GM19463 (cell line): Measurements from ENCODE around the gene ZFHX3.

Experiments used
- ATAC-seq: cut with Tn5 transposase; IDR thresholded peaks from one replicate; pipeline ENCODE4 v1.9.1; 2021; ENCODE audit warnings: mild to moderate bottlenecking, moderate library complexity; ENCODE audit not compliant: unreplicated experiment

Gene ZFHX3

DNA sequence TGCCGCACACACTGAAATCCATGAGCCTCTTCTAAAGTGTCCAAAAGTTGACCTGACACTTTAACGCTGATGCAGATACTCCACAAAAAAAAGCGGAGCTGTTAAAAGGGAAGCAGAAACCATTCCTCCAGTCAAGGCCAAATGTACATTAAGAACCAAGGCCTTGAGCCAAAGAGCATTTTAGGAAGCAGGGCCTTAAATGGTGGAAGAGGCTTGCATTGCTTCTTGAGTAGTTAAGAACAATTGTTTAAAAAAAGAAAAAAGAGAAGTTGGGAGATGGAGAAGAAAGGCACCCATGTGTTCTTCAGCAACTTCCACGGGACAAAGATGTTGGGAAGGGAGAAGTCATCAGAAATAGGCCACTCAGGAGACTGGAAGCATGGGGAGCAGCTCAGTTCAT, 6.3 kb downstream of the ZFHX3 start:
- ATAC-seq = no peak

DNA sequence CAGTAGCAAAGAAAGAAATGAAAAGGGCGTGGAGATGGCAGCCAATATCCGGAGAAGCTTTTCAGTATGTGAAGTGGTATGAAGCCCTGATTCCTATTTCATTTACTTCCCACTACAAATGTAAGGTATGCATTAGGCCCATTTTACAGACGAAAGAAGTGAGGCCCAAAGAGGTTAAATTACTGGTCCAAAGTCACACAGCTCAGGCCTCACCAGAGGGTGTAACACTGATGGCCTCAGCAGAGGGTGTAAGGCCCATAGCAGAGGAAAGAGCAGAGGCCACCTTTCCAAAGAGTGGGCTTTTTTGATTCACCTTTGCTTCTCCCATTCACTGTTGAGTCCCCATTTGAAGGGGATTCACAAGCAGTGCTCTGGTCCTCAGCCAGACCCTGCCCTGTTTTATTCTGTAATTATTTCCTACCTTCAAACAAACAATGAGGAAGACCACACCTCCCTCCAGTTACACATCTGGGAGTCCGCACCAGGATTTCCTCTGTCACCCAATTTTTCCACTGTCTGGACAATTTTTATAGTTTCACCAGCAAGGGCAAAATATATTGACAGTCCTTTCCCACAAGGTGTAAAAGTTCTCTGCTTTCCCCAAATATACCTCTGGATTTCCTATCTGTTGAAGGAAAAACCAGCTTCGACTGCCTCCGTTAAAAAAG, 7.1 kb downstream of the ZFHX3 start:
- ATAC-seq = no peak

DNA sequence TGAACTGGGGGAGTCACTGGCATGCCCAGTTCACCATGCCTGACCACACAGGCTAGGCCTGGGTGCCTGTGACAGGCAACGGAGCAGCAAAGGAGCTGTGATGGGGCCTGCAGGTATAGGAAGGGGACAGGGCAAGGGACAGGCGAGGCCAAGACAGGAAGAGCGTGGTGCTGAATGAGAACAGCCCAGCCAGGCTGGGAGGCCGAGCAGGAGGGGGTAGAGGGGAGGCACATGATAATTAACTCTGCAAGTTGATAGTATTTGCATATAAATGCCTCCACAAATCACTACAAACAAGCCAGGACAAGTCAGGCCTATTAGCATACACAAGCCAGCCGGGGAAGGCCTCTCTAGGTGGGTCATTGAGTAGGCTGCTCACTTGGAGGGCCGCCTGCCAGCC, 7.8 kb downstream of the ZFHX3 start:
- ATAC-seq = no peak

DNA sequence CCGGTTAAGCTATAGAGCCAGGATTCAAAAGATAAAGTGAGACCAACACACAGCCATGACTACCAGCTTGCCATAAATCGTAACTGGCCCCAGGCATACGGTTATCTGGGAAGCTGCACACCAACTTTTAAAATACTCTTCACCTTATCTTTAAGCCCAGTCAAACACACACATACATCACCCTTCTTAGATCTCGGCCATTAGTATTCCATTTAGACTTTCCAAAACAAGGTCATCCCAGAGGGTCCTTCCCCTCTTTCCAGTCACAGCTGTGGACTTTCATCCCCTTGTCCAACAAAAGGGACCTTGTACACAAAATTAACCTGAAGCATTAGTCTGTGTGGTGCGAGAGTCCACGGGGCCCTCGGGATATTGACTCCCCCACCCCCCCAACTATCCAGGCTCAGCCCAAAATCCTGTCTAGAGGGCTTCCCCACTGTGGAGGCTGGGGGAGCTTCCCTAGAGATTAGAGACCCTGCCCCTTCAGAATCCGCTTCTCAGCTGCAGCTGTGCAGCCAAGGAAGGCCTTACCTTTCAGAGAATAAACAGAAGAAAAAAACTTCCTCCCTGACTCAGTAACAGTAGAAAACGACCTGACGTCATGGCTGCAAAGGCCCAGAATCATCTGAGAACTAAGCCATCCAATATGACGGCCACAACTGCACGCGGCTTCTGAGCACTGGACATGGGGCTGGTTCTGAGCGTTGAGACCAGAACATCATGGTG, 9.9 kb downstream of the ZFHX3 start:
- no peak for ATAC-seq

DNA sequence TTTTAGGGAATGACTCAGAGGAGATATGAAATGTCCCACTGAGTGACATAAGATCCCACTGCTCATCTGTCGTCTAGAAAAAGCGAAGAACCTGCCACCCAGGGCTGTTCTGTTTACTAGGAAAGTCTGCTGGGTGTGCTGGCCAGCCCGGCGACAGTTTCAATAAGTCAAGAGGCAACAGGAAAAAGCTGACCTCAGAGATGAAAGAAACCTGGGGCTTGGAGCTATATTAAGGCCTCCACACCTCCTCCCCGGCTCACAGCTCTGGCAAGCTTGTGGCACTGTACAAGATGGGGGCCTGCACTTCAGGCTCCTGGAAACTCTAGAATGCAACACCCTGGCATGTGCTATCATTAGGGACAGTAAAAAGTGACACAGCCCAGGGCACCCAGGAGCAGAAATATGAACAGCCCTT, 10.6 kb downstream of the ZFHX3 start:
- ATAC-seq = no peak

DNA sequence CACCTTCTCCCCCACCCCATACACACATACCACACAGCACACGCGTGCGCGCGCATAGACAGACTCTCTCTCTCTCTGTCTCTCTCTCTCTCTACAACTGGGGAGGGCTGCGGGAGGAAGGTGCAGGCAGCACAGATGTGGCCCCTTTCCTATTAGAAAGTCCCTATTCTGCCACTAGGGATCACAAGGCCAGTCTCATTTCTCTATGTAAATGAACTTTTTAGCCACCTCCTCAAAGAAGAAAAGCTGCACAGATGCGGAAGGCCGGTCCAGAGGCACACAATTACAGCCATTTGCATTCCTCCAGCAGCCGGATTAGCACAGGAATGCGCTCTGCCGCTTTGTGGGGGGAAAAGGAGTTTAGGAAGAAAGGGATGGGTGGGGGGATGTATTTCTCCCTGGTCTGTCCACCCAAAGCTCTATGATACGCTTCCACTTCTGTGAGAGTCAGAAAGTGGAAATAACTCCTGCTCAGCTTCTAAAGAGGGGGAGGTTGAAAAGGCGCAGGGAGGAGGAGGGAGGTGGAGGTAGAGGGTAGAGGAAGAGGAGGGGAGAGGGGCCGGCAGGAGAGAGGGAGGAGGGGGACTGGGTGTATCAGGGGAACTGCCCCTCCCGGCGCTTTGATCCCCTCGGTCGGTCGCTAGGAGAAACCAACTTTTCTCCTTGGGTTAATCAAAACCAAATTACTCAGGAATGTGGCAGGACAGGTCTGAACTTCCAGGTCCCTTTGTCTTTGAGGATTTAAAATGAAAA, 11.7 kb downstream of the ZFHX3 start:
- ATAC-seq = peak; percentile 66

DNA sequence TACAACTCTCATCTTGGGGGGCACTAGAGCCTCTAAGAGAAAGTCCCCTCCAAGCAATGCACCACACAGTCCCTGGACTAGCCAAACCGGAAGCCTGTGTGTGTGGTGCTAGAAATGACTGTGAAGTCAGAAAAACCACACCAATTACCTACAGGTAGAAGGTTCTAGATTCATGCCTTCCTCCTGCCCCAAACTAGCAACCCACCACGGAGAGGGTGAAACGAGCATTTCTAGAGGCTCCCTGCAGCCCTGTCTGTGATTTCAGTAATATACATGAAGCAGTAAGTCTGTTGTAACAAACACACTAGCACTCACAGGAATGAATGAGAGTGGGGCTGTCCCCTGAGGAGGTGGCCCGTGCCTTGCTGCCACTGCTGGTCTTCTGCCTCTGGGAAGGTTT, 13.6 kb downstream of the ZFHX3 start:
- peak; percentile 38 for ATAC-seq

DNA sequence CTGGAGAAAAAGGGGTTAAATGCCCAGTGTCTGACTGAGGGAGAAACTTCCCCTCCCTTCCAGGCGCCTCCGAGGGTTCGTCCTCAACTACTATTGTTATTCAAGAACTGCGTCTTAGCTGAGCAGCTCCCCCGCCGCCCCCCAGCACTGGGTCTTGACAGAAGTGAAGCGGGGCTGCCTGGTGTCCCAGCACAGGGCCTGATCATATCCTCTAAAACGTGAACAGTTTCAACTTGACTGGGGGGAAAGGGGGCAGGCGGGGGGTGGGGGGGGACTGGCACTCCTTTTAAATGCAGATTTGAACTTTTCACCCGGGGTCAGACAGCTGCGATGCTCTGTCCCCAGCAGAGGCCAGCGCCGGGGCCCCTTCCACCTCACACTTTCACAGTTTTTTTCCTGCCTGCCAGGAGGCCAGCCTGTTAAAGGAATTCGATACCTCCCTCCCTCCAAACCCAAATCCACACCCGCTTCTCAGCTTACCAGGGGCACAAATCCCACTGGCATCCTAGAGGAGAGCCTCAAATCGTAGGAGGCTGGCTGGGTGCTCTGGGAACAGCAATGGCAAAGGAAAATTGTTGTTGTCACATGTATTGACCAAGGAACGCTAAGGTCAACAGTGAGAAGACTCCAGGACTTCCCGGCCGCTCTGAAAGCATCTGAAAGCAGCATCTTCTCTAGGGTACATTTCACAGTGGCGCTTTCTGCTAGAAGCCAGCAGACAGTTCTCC, 14.5 kb downstream of the ZFHX3 start:
- ATAC-seq = no peak

DNA sequence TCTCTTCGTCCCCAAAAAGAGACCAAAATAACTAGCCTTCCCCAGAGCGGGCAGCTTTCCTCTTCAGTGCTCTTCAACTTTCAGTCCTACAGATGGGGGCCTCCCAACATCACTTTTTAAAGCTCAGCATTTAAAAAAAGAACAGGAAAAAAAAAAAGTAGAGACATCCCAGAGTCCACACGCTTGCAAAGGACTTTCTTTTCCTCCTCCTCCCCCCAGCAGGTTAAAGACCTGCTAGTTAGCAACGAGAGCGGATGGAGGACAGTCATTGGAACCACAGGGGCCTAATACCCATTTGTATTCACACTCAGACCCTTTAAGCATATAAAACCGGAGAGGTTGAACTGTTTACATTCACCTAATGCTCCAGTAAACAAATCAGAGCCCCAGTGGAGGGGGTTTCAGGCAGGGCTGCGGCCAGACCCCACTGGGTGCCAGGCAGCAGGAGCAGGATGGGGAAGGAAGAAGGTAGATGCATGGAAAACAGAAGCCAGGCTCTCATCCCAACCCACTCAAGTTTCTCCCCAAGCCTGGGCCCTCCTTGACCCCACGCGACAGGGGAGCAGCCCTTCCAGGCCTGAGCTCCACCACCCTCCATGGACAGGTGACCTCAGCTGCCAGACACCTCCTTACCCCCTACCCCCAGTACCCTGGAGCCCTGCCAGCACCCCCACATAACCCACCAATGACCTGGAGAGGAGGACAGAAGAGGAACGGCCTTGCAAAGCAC, 15.2 kb downstream of the ZFHX3 start:
- ATAC-seq = peak; percentile 27

DNA sequence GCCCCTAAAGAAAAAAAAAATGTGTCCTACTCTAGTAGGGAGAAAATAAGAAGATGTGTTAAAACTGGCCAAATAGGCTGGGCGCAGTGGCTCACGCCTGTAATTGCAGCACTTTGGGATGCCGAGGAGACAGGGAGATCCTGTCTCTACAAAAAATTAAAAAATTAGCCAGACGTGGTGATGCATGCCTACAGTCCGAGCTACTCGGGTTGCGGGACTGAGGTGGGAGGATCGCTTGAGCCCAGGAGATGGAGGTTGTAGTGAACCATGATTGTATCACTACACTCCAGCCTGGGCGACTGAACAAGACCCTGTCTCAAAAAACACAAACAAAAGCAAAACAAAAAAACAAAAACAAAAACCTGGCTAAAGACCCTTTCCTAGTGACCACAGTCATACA, 15.9 kb downstream of the ZFHX3 start:
- no peak for ATAC-seq

DNA sequence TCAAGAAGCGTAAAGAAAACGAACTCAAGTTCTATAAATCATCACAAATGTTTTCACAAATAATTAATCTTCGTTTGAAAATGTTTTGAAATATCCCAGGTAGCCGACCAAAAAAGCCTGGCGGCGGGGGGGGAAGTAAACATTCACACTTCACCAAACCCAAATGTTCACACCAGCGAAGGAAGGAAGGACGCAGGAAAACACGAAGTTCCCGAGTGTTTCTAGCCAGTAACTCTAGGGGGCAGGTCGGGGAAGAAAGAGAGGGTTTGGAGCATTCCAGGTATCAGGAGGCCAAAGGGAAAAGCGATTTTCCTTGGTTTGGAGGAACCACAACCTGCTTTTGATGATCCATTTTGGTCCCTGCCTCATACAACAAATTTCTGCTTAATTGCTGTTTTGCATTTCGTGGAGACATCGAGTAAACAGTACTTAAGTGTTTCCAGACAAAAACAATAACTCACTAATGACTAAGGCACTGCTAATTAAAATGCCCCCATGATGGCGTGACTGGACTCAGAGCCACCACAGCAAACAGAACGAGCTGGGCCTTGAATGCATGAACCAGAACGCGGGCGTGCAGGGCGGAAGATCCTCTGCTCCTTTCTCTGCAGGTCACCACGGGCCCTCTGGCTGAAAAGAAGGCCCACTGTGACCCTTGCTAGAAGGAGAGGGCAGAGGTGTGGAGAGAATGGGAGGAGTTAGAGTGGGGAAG, 16.6 kb downstream of the ZFHX3 start:
- no peak for ATAC-seq

DNA sequence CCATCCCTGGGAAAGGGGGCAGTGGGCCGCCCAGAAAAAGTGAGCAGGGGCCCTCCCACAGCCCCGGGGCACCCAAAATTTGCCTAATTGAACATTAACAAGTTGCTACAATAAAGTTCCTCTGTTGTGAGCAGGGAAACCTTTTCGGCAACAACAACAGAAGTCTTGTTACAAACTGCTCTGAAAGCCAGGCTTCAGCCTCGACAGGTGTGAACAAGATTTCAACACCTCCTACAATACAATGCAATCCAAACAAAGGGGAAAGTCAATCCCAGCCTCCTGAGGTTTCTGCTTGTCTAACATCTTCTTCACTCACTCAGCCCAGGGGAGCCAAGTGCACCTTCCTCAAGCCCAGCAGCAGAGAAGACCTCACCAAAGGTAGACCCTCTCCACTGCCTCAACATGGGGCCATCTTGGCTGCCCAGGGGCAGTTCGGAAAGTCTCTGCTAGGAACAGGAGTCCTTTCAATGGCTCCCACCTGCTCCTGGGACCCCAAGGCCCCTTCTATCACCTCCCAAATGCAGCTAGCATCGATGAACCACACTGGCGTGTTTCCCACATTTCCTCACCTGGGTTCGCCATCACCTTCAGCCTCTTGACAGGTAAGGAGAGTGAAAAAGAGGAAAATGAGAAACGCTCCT, 19.1 kb downstream of the ZFHX3 start:
- ATAC-seq = no peak

DNA sequence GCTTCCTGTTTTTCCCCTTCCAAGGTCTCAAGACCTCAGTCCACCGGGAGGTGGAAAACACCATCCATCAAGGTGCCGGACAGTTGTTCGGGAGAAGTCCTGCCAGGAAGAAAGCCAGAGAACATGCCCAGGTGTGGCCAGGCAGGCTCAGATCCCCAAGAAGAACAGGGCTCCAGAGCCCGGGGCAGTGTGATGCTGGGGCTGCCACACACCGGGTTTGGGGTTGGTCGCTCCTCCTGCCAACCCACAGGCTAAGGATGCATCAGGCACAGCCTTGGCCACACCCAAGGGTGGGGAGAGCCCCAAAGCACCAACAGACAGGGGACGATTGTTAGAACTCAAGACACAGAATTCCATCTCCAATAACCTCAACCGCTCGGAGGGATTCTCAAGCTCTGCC, 19.7 kb downstream of the ZFHX3 start:
- no peak for ATAC-seq

DNA sequence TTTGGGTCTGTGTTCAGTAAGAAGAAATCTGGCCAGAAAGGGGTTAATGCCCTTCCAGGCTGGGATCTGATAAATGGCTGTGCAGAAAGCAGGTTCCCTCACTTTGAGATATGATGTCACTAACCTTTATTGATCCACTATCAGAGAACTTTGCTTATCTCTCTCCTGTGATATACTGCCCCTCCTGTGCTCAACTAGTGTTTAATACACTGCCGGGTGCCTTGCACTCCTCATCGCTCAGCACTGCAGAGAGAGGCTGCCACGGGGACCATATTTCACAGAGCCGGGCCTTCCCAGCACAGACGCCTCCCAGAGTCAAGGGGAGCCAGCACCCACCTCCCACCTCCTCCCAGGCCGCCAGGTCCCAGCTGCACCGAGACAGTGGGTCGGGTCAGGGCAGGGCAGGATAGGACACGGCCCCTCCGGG, 20.2 kb downstream of the ZFHX3 start:
- no peak for ATAC-seq

DNA sequence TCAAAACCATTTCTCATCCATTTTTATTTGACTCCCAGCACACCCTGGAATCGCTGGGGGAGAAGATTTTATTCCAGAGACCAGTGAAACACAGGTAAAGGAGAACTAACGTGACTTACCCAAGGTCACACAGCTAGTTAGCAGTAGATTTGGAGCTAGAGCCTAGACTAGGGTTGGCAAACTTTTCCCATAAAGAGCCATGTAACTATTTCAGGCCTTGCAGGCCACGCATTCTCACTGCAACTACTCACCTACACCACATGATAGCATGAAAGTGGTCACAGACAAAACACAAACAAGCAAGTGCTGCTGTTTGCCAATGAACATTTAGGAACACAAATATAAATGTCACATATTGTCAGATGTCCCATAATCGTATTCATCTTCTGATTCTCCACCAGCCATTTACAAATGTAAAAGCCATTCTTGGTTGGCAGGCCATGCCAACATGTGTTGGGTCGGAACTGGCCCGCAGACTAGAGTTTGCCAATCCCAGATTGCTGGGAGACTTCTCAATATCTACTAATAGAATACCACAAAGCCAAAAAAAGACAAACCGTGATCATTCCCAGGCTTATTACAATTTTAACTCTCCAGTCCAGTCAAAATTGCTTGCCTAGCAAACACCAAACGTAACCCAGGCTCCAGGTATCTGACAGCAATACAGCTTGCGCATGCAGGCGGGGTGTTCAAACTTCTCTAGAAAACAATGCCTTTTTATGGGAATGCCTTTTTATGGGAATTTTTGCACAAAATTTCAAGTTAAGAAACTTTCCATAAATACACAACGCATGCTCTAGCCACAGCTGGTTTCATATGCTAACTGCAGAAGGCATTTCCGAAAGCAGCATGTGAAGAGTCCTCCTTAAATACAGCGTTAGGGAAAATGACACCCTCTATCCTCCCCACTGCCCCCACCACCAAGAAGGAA, 20.9 kb downstream of the ZFHX3 start:
- ATAC-seq = no peak

DNA sequence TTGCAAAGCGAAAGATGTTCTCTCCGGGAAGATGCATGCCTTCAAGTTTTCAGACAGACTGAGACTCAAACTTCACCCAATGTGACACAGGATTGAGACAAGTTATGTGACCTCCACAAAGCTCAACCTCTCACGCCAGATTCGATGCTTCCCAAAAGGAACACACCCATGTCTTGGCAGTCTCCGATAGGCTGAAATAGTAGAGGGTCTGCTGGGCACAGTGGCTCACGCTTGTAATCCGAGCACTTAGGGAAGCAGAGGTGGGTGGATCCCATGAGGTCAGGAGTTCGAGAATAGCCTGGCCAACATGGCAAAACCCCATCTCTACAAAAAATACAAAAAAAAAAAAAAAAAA, 22.1 kb downstream of the ZFHX3 start:
- ATAC-seq = no peak

DNA sequence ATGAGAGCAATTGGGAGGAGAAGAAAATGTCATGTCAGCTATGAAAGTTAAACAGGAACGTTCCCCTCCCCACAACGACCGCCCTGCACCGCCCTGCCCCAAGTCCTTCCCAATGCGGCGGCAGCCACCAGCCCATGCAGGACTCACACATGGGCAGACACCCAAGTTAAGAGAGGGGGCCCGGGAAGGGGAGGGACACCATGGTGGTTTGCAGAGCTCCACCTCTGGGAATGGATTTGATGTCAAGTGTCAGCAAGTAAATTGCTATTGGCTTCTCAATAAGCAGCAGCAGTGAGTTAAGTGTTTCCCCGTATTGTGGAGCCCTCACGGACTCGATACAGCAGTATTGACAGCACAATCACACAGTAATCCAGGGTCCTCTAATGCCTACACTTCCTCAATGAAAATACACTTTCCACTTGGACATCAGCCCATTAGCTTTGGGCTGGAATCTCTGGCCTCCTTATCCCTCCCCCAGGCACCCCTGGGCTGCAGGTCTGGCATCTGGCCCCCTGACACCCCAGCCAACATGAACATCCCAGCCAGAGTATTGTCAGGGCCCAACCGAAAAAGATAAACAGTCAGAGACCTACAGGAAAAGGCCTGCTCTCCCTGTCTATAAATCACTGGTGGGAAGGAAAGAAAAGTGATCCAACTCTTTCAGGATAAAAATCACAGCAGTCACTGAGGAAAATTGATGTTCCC, 22.6 kb downstream of the ZFHX3 start:
- ATAC-seq = no peak

DNA sequence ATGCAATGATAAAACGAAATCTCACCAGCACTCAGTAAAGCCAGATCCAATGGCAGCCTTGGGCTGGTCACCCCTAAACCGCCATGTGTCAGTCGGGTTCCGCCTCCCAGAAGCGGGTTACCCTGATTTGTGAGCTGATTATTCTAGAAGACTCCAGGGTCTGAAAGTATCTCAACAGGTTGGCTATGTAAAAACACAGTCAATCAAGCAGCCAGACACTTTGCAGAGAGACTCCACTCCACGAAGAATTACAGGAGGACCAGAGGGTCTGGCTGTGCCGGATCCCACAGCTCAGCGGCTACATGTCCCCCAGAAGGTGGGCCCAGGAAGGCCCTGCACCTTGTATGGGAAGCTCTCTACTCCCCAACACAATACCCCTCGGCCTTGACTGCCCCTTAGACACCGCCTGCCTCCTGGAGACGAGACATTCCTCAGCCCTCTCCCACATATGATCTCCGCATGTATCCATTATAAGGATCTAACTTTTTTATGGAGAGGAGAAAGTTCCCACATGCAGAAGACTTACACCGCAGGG, 23.3 kb downstream of the ZFHX3 start:
- no peak for ATAC-seq
